Retinal pigment epithelial cell (primary cell): ENCODE data around the gene TESMIN.
A peak's percentile ranks its signal among the peaks of the same experiment; 100 is the strongest.

ENCODE experiments used
- DNase-seq: peaks from one replicate; pipeline ENCODE4 v3.0.0-alpha.2; 2010; ENCODE audit warnings: low read depth
- H3K4me3 ChIP-seq: 2 replicates; pipeline ENCODE4 v1.5.1; 2011; ENCODE audit warnings: mild to moderate bottlenecking, low read length, control low read depth, moderate library complexity
- CTCF ChIP-seq: conservative IDR thresholded peaks from 2 replicates; pipeline ENCODE4 v1.5.1; 2011; ENCODE audit warnings: low read depth, low read length, control low read depth, inconsistent platforms

Gene TESMIN

DNA sequence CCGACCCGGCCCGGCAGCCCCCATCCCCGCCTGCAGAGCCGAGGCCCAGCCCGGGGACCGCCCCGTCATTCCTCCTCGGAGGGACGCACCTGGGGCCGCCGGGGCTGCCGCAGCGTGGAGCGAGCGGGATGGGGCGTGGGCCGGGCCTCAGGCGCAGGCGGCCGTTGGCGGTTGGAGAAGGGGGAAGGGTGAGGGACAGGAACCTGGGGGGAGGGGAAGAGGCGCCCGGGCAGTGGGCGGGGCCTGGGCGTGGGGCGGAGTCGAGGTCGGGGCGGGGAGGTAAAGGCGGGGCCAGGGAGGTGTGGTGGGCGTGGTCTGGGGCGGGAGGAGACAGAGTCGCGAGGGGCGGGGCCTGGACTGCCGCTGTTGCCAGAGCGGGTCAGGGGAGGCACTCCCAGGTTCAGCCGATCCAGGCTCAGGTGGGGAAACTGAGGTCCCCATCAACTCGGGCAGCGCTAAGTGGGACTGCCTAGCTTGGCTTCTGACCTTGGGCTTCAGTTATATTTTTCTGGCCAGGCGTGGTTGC lies at the start of gene TESMIN:
Gene TESMIN (minus strand): TSS at position 190 of the 526 bp plus-strand sequence. CDS start 860 bp downstream, outside the sequence.
- DNase-seq = no peak
- peak within 1 kb of the TSS; percentile 29 for H3K4me3 ChIP-seq
- TF ChIP-seq CTCF = no peak

DNA sequence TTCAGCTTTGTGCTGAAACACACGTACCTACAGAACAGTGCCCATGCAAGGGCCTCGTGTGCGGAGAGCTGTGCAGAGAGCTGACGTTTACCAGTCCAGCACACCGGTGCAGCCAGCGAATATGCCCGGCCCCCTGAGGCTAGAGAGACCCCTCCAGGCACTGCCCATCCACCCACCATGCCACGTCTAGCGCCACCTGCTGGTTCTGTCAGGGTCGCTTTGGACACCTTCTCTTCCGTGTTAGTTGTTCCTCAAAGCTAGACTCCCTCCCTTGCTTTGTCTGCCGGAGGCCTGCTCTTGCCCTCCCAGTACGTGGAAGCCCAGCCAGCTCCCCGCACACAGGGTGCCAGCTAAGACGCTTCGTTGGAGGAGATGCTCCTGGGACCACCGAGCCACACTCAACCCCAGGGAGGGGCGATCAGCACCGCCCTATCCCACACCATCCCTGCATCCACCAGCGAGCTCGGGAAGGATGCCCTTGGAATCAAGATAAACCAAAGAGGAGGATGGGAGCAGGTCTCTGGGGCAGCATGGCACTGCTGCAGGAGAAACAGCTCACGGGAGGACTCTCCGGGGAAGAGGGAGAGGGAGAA lies 47.0 kb upstream of the TESMIN start:
- H3K4me3 ChIP-seq = no peak overlapping the region
- peak; percentile 74 for TF ChIP-seq CTCF
- no peak for DNase-seq

- no peak for TF ChIP-seq CTCF
- DNase-seq = no peak
- no peak overlapping the region for H3K4me3 ChIP-seq
Measured at GRCh38 chr11:68796801-68797200, 45.5 kb upstream of the TESMIN start.

DNA sequence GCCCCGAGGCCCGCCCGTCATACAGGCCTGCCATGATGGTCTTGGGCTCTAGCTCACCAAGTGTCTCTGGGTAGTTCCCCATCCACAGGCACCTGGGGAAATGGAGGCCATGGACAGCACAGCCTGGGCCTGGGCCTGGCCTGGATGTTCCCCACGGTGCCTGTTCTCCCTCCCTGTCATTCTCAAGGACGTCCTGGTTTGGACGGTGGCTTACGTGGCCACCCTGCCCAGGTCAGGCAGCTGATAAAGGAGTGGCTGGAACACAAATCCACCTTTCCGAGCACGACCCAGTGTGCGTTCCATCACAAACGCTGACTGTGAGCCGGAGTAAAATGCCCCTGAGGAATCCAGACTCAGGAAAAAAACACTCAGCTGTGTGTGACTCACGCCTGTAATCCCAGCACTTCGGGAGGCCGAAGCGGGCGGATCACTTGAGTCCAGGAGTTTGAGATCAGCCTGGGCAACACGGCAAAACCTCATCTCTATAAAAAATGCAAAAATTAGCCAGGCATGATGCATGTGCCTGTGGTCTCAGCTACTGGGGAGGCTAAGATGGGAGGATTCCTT lies 41.2 kb upstream of the TESMIN start:
- no peak overlapping the region for H3K4me3 ChIP-seq
- TF ChIP-seq CTCF = no peak
- DNase-seq = peak; percentile 54

GRCh38 chr11:68784653-68785052 lies 33.3 kb upstream of the TESMIN start:
- DNase-seq = no peak
- H3K4me3 ChIP-seq = no peak overlapping the region
- TF ChIP-seq CTCF = no peak

GRCh38 chr11:68783216-68783821 lies 32.0 kb upstream of the TESMIN start:
- H3K4me3 ChIP-seq = no peak overlapping the region
- no peak for DNase-seq
- TF ChIP-seq CTCF = no peak

DNA sequence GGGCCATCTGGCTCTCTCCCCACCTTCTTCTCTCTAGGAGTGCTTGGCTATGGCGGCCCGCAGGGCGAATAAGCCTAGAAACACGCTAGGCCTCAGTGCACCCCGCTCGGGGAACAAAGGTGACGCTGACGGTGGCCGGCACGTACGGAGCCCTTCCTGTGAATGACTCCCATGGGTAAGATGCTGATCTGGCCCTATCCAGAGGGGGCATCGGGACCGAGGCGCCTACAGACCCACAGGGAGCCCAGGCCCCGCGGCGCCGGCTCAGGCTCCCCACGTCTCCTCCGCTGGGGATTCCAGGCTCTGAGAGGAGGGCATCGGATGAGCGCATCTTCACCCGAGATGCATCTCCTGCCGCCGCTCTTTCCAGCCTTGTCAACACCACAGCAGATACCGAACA lies 31.4 kb upstream of the TESMIN start:
- H3K4me3 ChIP-seq = no peak overlapping the region
- DNase-seq = no peak
- no peak for TF ChIP-seq CTCF
